Neural progenitor cell (in vitro differentiated cells): Measurements from ENCODE around the gene POLN.

ENCODE experiments used
- EZH2phosphoT487 ChIP-seq: fragments of 200-600 bp; sonication (generic); IDR thresholded peaks from 2 replicates; pipeline ENCODE4 v1.6.1; 2017; ENCODE audit warnings: antibody characterized with exemption
- TF ChIP-seq, protein P1 (sequence below): fragments of 200-600 bp; sonication (generic); IDR thresholded peaks from 2 replicates; pipeline ENCODE4 v1.5.1; 2017; ENCODE audit warnings: antibody characterized with exemption, mild to moderate bottlenecking

- TF ChIP-seq, protein P1, sequence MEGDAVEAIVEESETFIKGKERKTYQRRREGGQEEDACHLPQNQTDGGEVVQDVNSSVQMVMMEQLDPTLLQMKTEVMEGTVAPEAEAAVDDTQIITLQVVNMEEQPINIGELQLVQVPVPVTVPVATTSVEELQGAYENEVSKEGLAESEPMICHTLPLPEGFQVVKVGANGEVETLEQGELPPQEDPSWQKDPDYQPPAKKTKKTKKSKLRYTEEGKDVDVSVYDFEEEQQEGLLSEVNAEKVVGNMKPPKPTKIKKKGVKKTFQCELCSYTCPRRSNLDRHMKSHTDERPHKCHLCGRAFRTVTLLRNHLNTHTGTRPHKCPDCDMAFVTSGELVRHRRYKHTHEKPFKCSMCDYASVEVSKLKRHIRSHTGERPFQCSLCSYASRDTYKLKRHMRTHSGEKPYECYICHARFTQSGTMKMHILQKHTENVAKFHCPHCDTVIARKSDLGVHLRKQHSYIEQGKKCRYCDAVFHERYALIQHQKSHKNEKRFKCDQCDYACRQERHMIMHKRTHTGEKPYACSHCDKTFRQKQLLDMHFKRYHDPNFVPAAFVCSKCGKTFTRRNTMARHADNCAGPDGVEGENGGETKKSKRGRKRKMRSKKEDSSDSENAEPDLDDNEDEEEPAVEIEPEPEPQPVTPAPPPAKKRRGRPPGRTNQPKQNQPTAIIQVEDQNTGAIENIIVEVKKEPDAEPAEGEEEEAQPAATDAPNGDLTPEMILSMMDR, result no peak
- TF ChIP-seq EZH2phosphoT487, result no peak
These were observed 180.5 kb downstream of the POLN start for GRCh38 chr4:2061186-2062131.
